Gastroesophageal sphincter (tissue), 4 donors: Measurements from ENCODE around the gene KL. TPM values are rescaled to one million over a fixed set of nuclear protein-coding genes. Genes with fewer than 3 reads are reported as not detected.

Experiments
- ATAC-seq: fragments of 150-250 bp; one replicate; pipeline ENCODE4 v1.9.1; 2016; ENCODE audit warnings: mild to moderate bottlenecking, moderate library complexity
- H3K27ac ChIP-seq, 4 donors: fragments of 200-600 bp; sonication (generic) in 3 of 4; 1 replicate in 3 of 4; 2 replicates in 1 of 4; pipeline ENCODE4 v1.5.1; 2016 to 2019
- H3K27me3 ChIP-seq: fragments of 200-600 bp; sonication (generic); one replicate; pipeline ENCODE4 v1.5.1; 2019
- H3K36me3 ChIP-seq, 2 donors: fragments of 200-600 bp; sonication (generic); one replicate each; pipeline ENCODE4 v1.5.1; 2019; ENCODE audit warnings: control low read depth in 1 of 2
- H3K4me1 ChIP-seq, 3 donors: fragments of 200-600 bp; sonication (generic); 1 replicate in 2 of 3; 2 replicates in 1 of 3; pipeline ENCODE4 v1.5.1; 2016 to 2019; ENCODE audit warnings: control low read depth in 2 of 3
- H3K4me3 ChIP-seq, 2 donors: fragments of 200-600 bp; sonication (generic); one replicate each; pipeline ENCODE4 v1.5.1; 2019; ENCODE audit warnings: mild to moderate bottlenecking in 1 of 2, moderate library complexity in 1 of 2
- H3K9me3 ChIP-seq, 3 donors: fragments of 200-600 bp; sonication (generic); one replicate each; pipeline ENCODE4 v1.5.1; 2017 to 2019; ENCODE audit warnings: control low read depth in 2 of 3
- CTCF ChIP-seq, 4 experiments: fragments of 200-600 bp in 2 of 4; fragments of 450-650 bp in 2 of 4; sonication (generic) in 1 of 4; IDR thresholded peaks; one replicate each; pipeline ENCODE4 v1.5.1; 2017 to 2019; ENCODE audit warnings: antibody characterized with exemption in 4 of 4, mild to moderate bottlenecking in 2 of 4, moderate library complexity in 2 of 4
- EP300 ChIP-seq: sonication (generic); formaldehyde crosslinking; IDR thresholded peaks from one replicate; pipeline ENCODE4 v1.6.1; 2017; ENCODE audit warnings: antibody characterized with exemption, mild to moderate bottlenecking
- POLR2A ChIP-seq, 2 donors: fragments of 450-650 bp; IDR thresholded peaks; one replicate each; pipeline ENCODE4 v1.6.1; 2017; ENCODE audit warnings: antibody characterized with exemption in 2 of 2, mild to moderate bottlenecking in 2 of 2, moderate library complexity in 1 of 2
- POLR2AphosphoS5 ChIP-seq: sonication (generic); formaldehyde crosslinking; IDR thresholded peaks from one replicate; pipeline ENCODE4 v1.6.1; 2017; ENCODE audit warnings: antibody characterized with exemption
- WGBS, 2 donors: methylation state at CpG; one replicate each; pipeline ENCODE4 v1.1.5; 2018; ENCODE audit warnings: low coverage in 1 of 2; 5-methylcytosine and 5-hydroxymethylcytosine counted together
- total RNA-seq, 4 donors: library from RNA; depleted of rRNA; stranded (reverse); fragments of >200 nt; gene quantifications; one replicate each; pipeline ENCODE4 v1.1.0, GENCODE V29; 2016

The KL gene
- total RNA-seq, 4 donors from 2014 or later = 1.7 to 6.6 (median 3.4) TPM

- Histone ChIP-seq H3K36me3 (no peaks in the 10 kb centered on the region), H3K4me1 (peaks cover 0 to 8% (median 0%) of the 10 kb centered on the region in 3 donors), H3K4me3 (no peak overlapping the region), H3K27ac (no peak overlapping the region), H3K27me3 (no peaks in the 10 kb centered on the region), H3K9me3 (no peaks in the 10 kb centered on the region)
- 75 to 86% methylated on average over 4 to 12 of the region's 12 CpGs for WGBS, 2 donors
- ATAC-seq = no peak
- TF ChIP-seq EP300 = no peak
- no peak for TF ChIP-seq CTCF (IDR thresholded peaks at IDR 0.05)
- TF ChIP-seq POLR2AphosphoS5 = no peak
- no peak for TF ChIP-seq POLR2A (IDR thresholded peaks at IDR 0.05)
Observed at GRCh38 chr13:33032037-33032625, 15.9 kb downstream of the KL start.

GRCh38 chr13:33033051-33033812 is 17.0 kb downstream of the KL start:
- H3K27ac ChIP-seq = peak overlapping the region in 1 of 4 donors; percentile 28

GRCh38 chr13:33033986-33034385 is 17.8 kb downstream of the KL start:
- H3K36me3 ChIP-seq = no peaks in the 10 kb centered on the region
- no peaks in the 10 kb centered on the region for H3K27me3 ChIP-seq
- H3K9me3 ChIP-seq = no peaks in the 10 kb centered on the region
- no peak for TF ChIP-seq POLR2A (IDR thresholded peaks at IDR 0.05)
- no peak for TF ChIP-seq POLR2AphosphoS5
- no peak for TF ChIP-seq CTCF (IDR thresholded peaks at IDR 0.05)
- no peak for TF ChIP-seq EP300
- H3K4me3 ChIP-seq = no peak overlapping the region
- no peak for ATAC-seq
- peaks cover 0 to 11% (median 0%) of the 10 kb centered on the region in 3 donors for H3K4me1 ChIP-seq
- no peak overlapping the region for H3K27ac ChIP-seq

More at GRCh38 chr13:33033051-33033812, 17.0 kb downstream of the KL start:
- Histone ChIP-seq H3K4me3 (peak overlapping the region in 1 of 2 donors; percentile 10), H3K27me3 (no peaks in the 10 kb centered on the region), H3K4me1 (peaks cover 0 to 8% (median 0%) of the 10 kb centered on the region in 3 donors), H3K36me3 (no peaks in the 10 kb centered on the region), H3K9me3 (no peaks in the 10 kb centered on the region)
- no peak for ATAC-seq
- TF ChIP-seq CTCF (IDR thresholded peaks at IDR 0.05) = no peak
- TF ChIP-seq EP300 = no peak
- no peak for TF ChIP-seq POLR2AphosphoS5
- TF ChIP-seq POLR2A (IDR thresholded peaks at IDR 0.05) = no peak
- WGBS, 2 donors = 51 to 53% methylated on average over 6 to 11 of the region's 14 CpGs

GRCh38 chr13:33034882-33035520 is 18.8 kb downstream of the KL start:
- no peak for ATAC-seq

More at GRCh38 chr13:33034882-33035520, 18.8 kb downstream of the KL start:
- Histone ChIP-seq H3K27me3 (no peaks in the 10 kb centered on the region), H3K4me3 (no peak overlapping the region), H3K27ac (no peak overlapping the region), H3K4me1 (peaks cover 5 to 21% (median 7%) of the 10 kb centered on the region in 3 donors), H3K9me3 (no peaks in the 10 kb centered on the region), H3K36me3 (no peaks in the 10 kb centered on the region)
- 84 to 89% methylated on average over 4 to 5 of the region's 5 CpGs for WGBS, 2 donors
- TF ChIP-seq EP300 = no peak
- TF ChIP-seq POLR2A (IDR thresholded peaks at IDR 0.05) = no peak
- TF ChIP-seq CTCF (IDR thresholded peaks at IDR 0.05) = no peak
- no peak for TF ChIP-seq POLR2AphosphoS5
